Activated naive CD8-positive, alpha-beta T cell treated with anti-CD3 and anti-CD28 coated beads for 36 hours (primary cell): ENCODE data around the gene RTN1. TPM values are rescaled to one million over a fixed set of nuclear protein-coding genes. Genes with fewer than 3 reads are reported as not detected.

Experiments
- DNase-seq: peaks from one replicate; pipeline ENCODE4 v3.0.0; 2021
- H3K27ac Mint-ChIP-seq: one replicate; pipeline ENCODE4 v1.8.0; 2022; ENCODE audit warnings: mild to moderate bottlenecking, moderate library complexity, mixed read lengths
- H3K27me3 Mint-ChIP-seq: one replicate; pipeline ENCODE4 v1.8.0; 2022; ENCODE audit warnings: mild to moderate bottlenecking, mixed read lengths
- H3K36me3 Mint-ChIP-seq: one replicate; pipeline ENCODE4 v1.8.0; 2021; ENCODE audit warnings: mild to moderate bottlenecking, mixed read lengths
- H3K4me1 Mint-ChIP-seq: one replicate; pipeline ENCODE4 v1.8.0; 2021; ENCODE audit warnings: mixed read lengths
- H3K4me3 Mint-ChIP-seq: one replicate; pipeline ENCODE4 v1.8.0; 2022; ENCODE audit warnings: mild to moderate bottlenecking, moderate library complexity, mixed read lengths
- H3K9me3 Mint-ChIP-seq: one replicate; pipeline ENCODE4 v1.8.0; 2022; ENCODE audit warnings: mixed read lengths
- total RNA-seq, 2 experiments: library from RNA; stranded (reverse); gene quantifications; one replicate each; pipeline ENCODE4 v1.2.3, GENCODE V29; 2021

The RTN1 gene
- total RNA-seq, 2 experiments from 2014 or later = not detected

- no peak overlapping the region for H3K27ac Mint-ChIP-seq
- no peak overlapping the region for H3K4me3 Mint-ChIP-seq
- no peak for DNase-seq
- H3K36me3 Mint-ChIP-seq = no peaks in the 10 kb centered on the region
- no peaks in the 10 kb centered on the region for H3K9me3 Mint-ChIP-seq
- H3K4me1 Mint-ChIP-seq = no peaks in the 10 kb centered on the region
- H3K27me3 Mint-ChIP-seq = peaks cover 20% of the 10 kb centered on the region
These were observed 83.4 kb downstream of the RTN1 start for GRCh38 chr14:59787045-59787674.

- Mint-ChIP-seq H3K27ac (no peak overlapping the region), H3K9me3 (no peaks in the 10 kb centered on the region), H3K27me3 (peaks cover 14% of the 10 kb centered on the region), H3K36me3 (no peaks in the 10 kb centered on the region), H3K4me3 (no peak overlapping the region), H3K4me1 (no peaks in the 10 kb centered on the region)
- DNase-seq = no peak
These were observed 84.9 kb downstream of the RTN1 start for GRCh38 chr14:59785629-59786028.

- Mint-ChIP-seq H3K27me3 (peaks cover 17% of the 10 kb centered on the region), H3K36me3 (no peaks in the 10 kb centered on the region), H3K4me3 (no peak overlapping the region), H3K4me1 (no peaks in the 10 kb centered on the region), H3K9me3 (no peaks in the 10 kb centered on the region), H3K27ac (no peak overlapping the region)
- no peak for DNase-seq
These were observed 87.8 kb downstream of the RTN1 start for GRCh38 chr14:59782760-59783159.

- H3K27ac Mint-ChIP-seq = no peak overlapping the region
- peaks cover 10% of the 10 kb centered on the region for H3K27me3 Mint-ChIP-seq
- H3K36me3 Mint-ChIP-seq = no peaks in the 10 kb centered on the region
- H3K9me3 Mint-ChIP-seq = no peaks in the 10 kb centered on the region
- DNase-seq = no peak
- no peak overlapping the region for H3K4me3 Mint-ChIP-seq
- H3K4me1 Mint-ChIP-seq = no peaks in the 10 kb centered on the region
These were observed 93.5 kb downstream of the RTN1 start for GRCh38 chr14:59777006-59777579.

- no peaks in the 10 kb centered on the region for H3K4me1 Mint-ChIP-seq
- H3K36me3 Mint-ChIP-seq = no peaks in the 10 kb centered on the region
- H3K27me3 Mint-ChIP-seq = peaks cover 10% of the 10 kb centered on the region
- H3K9me3 Mint-ChIP-seq = no peaks in the 10 kb centered on the region
- H3K27ac Mint-ChIP-seq = no peak overlapping the region
- H3K4me3 Mint-ChIP-seq = no peak overlapping the region
- DNase-seq = no peak
These were observed 94.1 kb downstream of the RTN1 start for GRCh38 chr14:59776468-59776867.

GRCh38 chr14:59772233-59772632, 98.3 kb downstream of the RTN1 start:
- Mint-ChIP-seq H3K4me1 (no peaks in the 10 kb centered on the region), H3K27me3 (peaks cover 3% of the 10 kb centered on the region), H3K36me3 (no peaks in the 10 kb centered on the region), H3K27ac (no peak overlapping the region), H3K9me3 (no peaks in the 10 kb centered on the region), H3K4me3 (no peak overlapping the region)
- no peak for DNase-seq

- Mint-ChIP-seq H3K27ac (no peak overlapping the region), H3K4me1 (no peaks in the 10 kb centered on the region), H3K36me3 (no peaks in the 10 kb centered on the region), H3K9me3 (no peaks in the 10 kb centered on the region), H3K4me3 (no peak overlapping the region), H3K27me3 (peaks cover 3% of the 10 kb centered on the region)
- no peak for DNase-seq
These were observed 99.0 kb downstream of the RTN1 start for GRCh38 chr14:59771577-59771976.

GRCh38 chr14:59769586-59769985, 101.0 kb downstream of the RTN1 start:
- no peak overlapping the region for H3K27ac Mint-ChIP-seq
- DNase-seq = no peak
- no peaks in the 10 kb centered on the region for H3K9me3 Mint-ChIP-seq
- peaks cover 3% of the 10 kb centered on the region for H3K27me3 Mint-ChIP-seq
- H3K4me1 Mint-ChIP-seq = no peaks in the 10 kb centered on the region
- H3K36me3 Mint-ChIP-seq = no peaks in the 10 kb centered on the region
- H3K4me3 Mint-ChIP-seq = no peak overlapping the region

GRCh38 chr14:59768855-59769375, 101.7 kb downstream of the RTN1 start:
- no peak overlapping the region for H3K4me3 Mint-ChIP-seq
- H3K27ac Mint-ChIP-seq = no peak overlapping the region
- no peaks in the 10 kb centered on the region for H3K4me1 Mint-ChIP-seq

GRCh38 chr14:59761851-59762250, 108.7 kb downstream of the RTN1 start:
- DNase-seq = no peak
- no peaks in the 10 kb centered on the region for H3K36me3 Mint-ChIP-seq
- no peak overlapping the region for H3K4me3 Mint-ChIP-seq
- H3K27ac Mint-ChIP-seq = no peak overlapping the region
- no peaks in the 10 kb centered on the region for H3K27me3 Mint-ChIP-seq
- no peaks in the 10 kb centered on the region for H3K4me1 Mint-ChIP-seq
- no peaks in the 10 kb centered on the region for H3K9me3 Mint-ChIP-seq

More at GRCh38 chr14:59768855-59769375, 101.7 kb downstream of the RTN1 start:
- H3K27me3 Mint-ChIP-seq = peaks cover 3% of the 10 kb centered on the region
- no peak for DNase-seq
- no peaks in the 10 kb centered on the region for H3K9me3 Mint-ChIP-seq
- H3K36me3 Mint-ChIP-seq = no peaks in the 10 kb centered on the region

- Mint-ChIP-seq H3K27me3 (no peaks in the 10 kb centered on the region), H3K9me3 (no peaks in the 10 kb centered on the region), H3K4me1 (no peaks in the 10 kb centered on the region)
These were observed 115.0 kb downstream of the RTN1 start for GRCh38 chr14:59755409-59756135.

GRCh38 chr14:59754256-59754655, 116.3 kb downstream of the RTN1 start:
- no peaks in the 10 kb centered on the region for H3K4me1 Mint-ChIP-seq
- DNase-seq = no peak
- no peak overlapping the region for H3K4me3 Mint-ChIP-seq
- no peaks in the 10 kb centered on the region for H3K36me3 Mint-ChIP-seq
- H3K27me3 Mint-ChIP-seq = no peaks in the 10 kb centered on the region
- no peaks in the 10 kb centered on the region for H3K9me3 Mint-ChIP-seq
- H3K27ac Mint-ChIP-seq = no peak overlapping the region

More at GRCh38 chr14:59755409-59756135, 115.0 kb downstream of the RTN1 start:
- DNase-seq = no peak
- Mint-ChIP-seq H3K36me3 (no peaks in the 10 kb centered on the region), H3K4me3 (no peak overlapping the region), H3K27ac (no peak overlapping the region)

- Mint-ChIP-seq H3K27me3 (no peaks in the 10 kb centered on the region), H3K4me1 (no peaks in the 10 kb centered on the region), H3K9me3 (no peaks in the 10 kb centered on the region), H3K4me3 (no peak overlapping the region), H3K36me3 (no peaks in the 10 kb centered on the region), H3K27ac (no peak overlapping the region)
- no peak for DNase-seq
These were observed 117.1 kb downstream of the RTN1 start for GRCh38 chr14:59753512-59753911.

GRCh38 chr14:59751578-59751977, 119.0 kb downstream of the RTN1 start:
- H3K9me3 Mint-ChIP-seq = no peaks in the 10 kb centered on the region
- H3K4me3 Mint-ChIP-seq = no peak overlapping the region
- peaks cover 4% of the 10 kb centered on the region for H3K27me3 Mint-ChIP-seq
- no peaks in the 10 kb centered on the region for H3K36me3 Mint-ChIP-seq
- no peaks in the 10 kb centered on the region for H3K4me1 Mint-ChIP-seq
- H3K27ac Mint-ChIP-seq = no peak overlapping the region
- DNase-seq = no peak

GRCh38 chr14:59739794-59740193, 130.8 kb downstream of the RTN1 start:
- Mint-ChIP-seq H3K9me3 (peaks cover 15% of the 10 kb centered on the region), H3K4me1 (no peaks in the 10 kb centered on the region), H3K27ac (no peak overlapping the region), H3K4me3 (no peak overlapping the region), H3K36me3 (no peaks in the 10 kb centered on the region), H3K27me3 (peaks cover 6% of the 10 kb centered on the region)
- no peak for DNase-seq
